Lower lobe of right lung (tissue), 2 donors: ENCODE results near the gene RAB27B. TPM values are rescaled to one million over a fixed set of nuclear protein-coding genes. Genes with fewer than 3 reads are reported as not detected.

ENCODE experiments used
- ATAC-seq, 2 donors: fragments of 200-7000 bp; cut with Tn5 transposase; one replicate each; pipeline ENCODE4 v1.9.1; 2020 to 2022; ENCODE audit warnings: mild to moderate bottlenecking in 2 of 2, moderate library complexity in 2 of 2
- DNase-seq: peaks from one replicate; pipeline ENCODE4 v3.0.0-alpha.2; 2020
- H3K27ac ChIP-seq: fragments of 200-600 bp; one replicate; pipeline ENCODE4 v1.8.0; 2022
- H3K27me3 ChIP-seq: fragments of 200-600 bp; one replicate; pipeline ENCODE4 v1.8.0; 2022; ENCODE audit warnings: low read depth
- H3K36me3 ChIP-seq: fragments of 200-600 bp; one replicate; pipeline ENCODE4 v1.8.0; 2022; ENCODE audit warnings: mild to moderate bottlenecking
- H3K4me1 ChIP-seq: fragments of 200-600 bp; one replicate; pipeline ENCODE4 v1.8.0; 2022
- H3K4me3 ChIP-seq: fragments of 200-600 bp; one replicate; pipeline ENCODE4 v1.8.0; 2022; ENCODE audit warnings: mild to moderate bottlenecking
- H3K9me3 ChIP-seq: fragments of 200-600 bp; one replicate; pipeline ENCODE4 v1.8.0; 2022
- CTCF ChIP-seq: fragments of 200-600 bp; IDR thresholded peaks from one replicate; pipeline ENCODE4 v1.8.0; 2022; ENCODE audit warnings: antibody characterized with exemption, mild to moderate bottlenecking
- intact Hi-C: fragments of 100-400 bp; cut with DNase I; formaldehyde crosslinking; loops from one replicate; pipeline ENCODE4 v1.11.0; 2022
- total RNA-seq: library from RNA; stranded (reverse); fragmentation: NEBNext Ultra II Directional; extraction: Animal tissue kit (Norgen Biotek cat#: 25700); gene quantifications from one replicate; pipeline ENCODE4 v1.2.1, GENCODE V29; 2021
- donor health status: DM: no; HTN: yes; CAD: no; lungs with severe emphysema.

Gene RAB27B
- total RNA-seq, 1 donor from 2014 or later, result 20.1 TPM

GRCh38 chr18:54787121-54787520 is 41.2 kb upstream of the RAB27B start:
- Histone ChIP-seq H3K9me3 (no peaks in the 10 kb centered on the region), H3K4me1 (no peaks in the 10 kb centered on the region), H3K36me3 (no peaks in the 10 kb centered on the region), H3K4me3 (no peak overlapping the region), H3K27me3 (no peaks in the 10 kb centered on the region), H3K27ac (no peak overlapping the region)
- TF ChIP-seq CTCF, result no peak
- intact Hi-C loops, result no loop called here
- ATAC-seq (no peak), DNase-seq (no peak)

DNA sequence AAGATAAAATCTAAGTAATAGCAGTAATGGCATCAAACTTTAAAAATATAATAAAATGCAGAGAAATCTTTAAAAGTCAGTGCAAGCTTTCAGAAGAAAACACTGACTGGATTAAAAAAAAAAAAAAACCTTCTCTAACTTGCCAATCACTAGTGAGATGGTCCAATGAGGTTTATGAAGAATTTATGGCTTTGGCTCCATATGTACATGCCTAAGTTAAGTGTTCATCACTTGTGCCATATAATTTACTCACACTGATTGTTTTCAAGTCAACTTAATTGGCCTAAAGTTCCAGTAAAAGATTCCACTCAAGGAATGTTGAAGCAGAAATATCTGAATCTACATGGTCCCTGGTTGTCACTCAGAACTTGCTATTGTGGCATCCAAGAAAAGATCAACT is 40.7 kb upstream of the RAB27B start:
- no peaks in the 10 kb centered on the region for H3K27me3 ChIP-seq
- intact Hi-C loops, result no loop called here
- no peak for ATAC-seq
- no peaks in the 10 kb centered on the region for H3K9me3 ChIP-seq
- no peak for TF ChIP-seq CTCF
- no peak overlapping the region for H3K27ac ChIP-seq
- H3K4me3 ChIP-seq, result no peak overlapping the region
- no peaks in the 10 kb centered on the region for H3K36me3 ChIP-seq
- DNase-seq, result no peak
- no peaks in the 10 kb centered on the region for H3K4me1 ChIP-seq

DNA sequence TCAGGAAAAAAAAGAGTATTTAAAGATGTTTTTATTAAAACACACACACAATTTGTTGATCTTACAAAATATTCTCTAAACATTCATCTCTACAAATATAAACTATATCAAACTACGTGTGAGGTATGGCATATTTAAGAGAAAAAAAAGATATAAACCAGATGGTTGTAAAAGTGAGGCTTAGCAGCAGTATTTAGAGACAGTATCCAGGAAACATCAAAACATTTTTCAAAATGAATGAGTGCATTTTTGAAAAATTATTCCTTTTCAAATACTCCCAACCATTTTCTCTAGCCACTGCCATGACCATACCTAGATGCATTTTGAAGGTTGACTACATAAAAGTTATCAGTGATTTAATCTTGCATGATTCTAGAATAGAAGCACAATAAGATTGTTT is 38.2 kb upstream of the RAB27B start:
- no peak for ATAC-seq
- no peak for TF ChIP-seq CTCF

DNA sequence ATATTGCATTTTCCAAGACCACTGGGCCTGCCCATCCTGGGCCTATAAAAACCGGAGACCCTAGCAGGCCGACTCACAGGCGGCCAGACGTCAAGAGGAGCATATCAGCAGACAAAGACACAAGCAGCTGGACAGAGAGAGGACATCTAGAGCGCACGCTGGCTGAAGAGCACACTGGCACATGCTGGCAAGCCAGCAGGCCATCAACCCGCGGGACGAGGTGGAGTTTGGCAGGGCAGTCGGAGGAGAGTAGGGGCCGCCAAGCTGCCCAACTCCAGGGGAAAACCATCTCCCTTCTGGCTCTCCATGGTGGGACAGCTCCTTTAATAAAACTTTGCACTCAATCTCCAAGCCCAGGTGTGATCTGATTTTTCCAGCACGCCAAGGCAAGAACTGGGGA is 36.6 kb upstream of the RAB27B start:
- no peaks in the 10 kb centered on the region for H3K36me3 ChIP-seq
- intact Hi-C loops, result no loop called here
- no peaks in the 10 kb centered on the region for H3K4me1 ChIP-seq
- no peak overlapping the region for H3K27ac ChIP-seq
- no peak overlapping the region for H3K4me3 ChIP-seq
- no peak for DNase-seq
- ATAC-seq, result no peak
- TF ChIP-seq CTCF, result no peak
- no peaks in the 10 kb centered on the region for H3K27me3 ChIP-seq
- H3K9me3 ChIP-seq, result no peaks in the 10 kb centered on the region

More for the DNA sequence above, 38.2 kb upstream of the RAB27B start:
- intact Hi-C loops, result no loop called here
- no peak overlapping the region for H3K27ac ChIP-seq
- H3K4me3 ChIP-seq, result no peak overlapping the region
- no peaks in the 10 kb centered on the region for H3K36me3 ChIP-seq
- no peaks in the 10 kb centered on the region for H3K4me1 ChIP-seq
- H3K27me3 ChIP-seq, result no peaks in the 10 kb centered on the region
- H3K9me3 ChIP-seq, result no peaks in the 10 kb centered on the region
- DNase-seq, result no peak

- intact Hi-C loops, result no loop called here
- H3K4me3 ChIP-seq, result no peak overlapping the region
- no peaks in the 10 kb centered on the region for H3K9me3 ChIP-seq
- H3K27ac ChIP-seq, result no peak overlapping the region
- H3K4me1 ChIP-seq, result no peaks in the 10 kb centered on the region
- no peaks in the 10 kb centered on the region for H3K27me3 ChIP-seq
- ATAC-seq (no peak), DNase-seq (no peak)
- no peak for TF ChIP-seq CTCF
- no peaks in the 10 kb centered on the region for H3K36me3 ChIP-seq
Observed at GRCh38 chr18:54792079-54792478, 36.2 kb upstream of the RAB27B start.

DNA sequence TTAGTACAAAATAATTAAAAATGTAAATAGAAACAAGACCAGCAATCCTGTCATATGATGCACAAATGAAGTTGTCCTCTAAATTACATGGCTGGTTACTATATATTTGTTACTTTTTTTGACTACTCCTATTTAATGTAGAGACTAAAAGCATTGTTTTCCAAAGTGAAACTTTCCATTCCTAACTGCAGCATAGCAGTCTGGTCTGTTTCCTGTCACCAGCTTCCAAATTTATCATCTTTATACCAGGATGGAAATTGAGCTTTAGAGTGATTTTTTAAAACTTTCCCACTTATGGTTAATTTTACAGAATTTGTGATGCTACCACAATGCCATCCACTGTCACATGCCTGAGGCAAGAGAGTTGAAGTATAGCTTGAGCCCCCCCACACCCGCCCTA is 33.5 kb upstream of the RAB27B start:
- ATAC-seq (no peak), DNase-seq (no peak)
- Histone ChIP-seq H3K36me3 (no peaks in the 10 kb centered on the region), H3K4me3 (no peak overlapping the region), H3K27ac (no peak overlapping the region), H3K27me3 (no peaks in the 10 kb centered on the region), H3K4me1 (no peaks in the 10 kb centered on the region), H3K9me3 (no peaks in the 10 kb centered on the region)
- intact Hi-C loops, result no loop called here
- TF ChIP-seq CTCF, result no peak
